ENCODE data around the gene IL18R1. TPM values are rescaled to one million over a fixed set of nuclear protein-coding genes. Genes with fewer than 3 reads are reported as not detected.

Gene IL18R1
- 1 to 10 TPM; 1.9 to 5.0 TPM for total RNA-seq

- peak within 1 kb of the TSS; percentile 52 to 75 for H3K4me3 ChIP-seq
- peak; percentile 83 to 92 for TF ChIP-seq CTCF (IDR thresholded peaks at IDR 0.05)
- H3K27ac ChIP-seq = peak within 1 kb of the TSS; percentile 42 to 80
- no peaks in the 10 kb centered on the region for H3K9me3 ChIP-seq
- peaks cover 0 to 5% of the 10 kb centered on the region in 2 donors for H3K4me1 ChIP-seq
- no peaks in the 10 kb centered on the region for H3K27me3 ChIP-seq
- no peaks in the 10 kb centered on the region for H3K36me3 ChIP-seq
- DNase-seq (ENCODE audit: low spot score) = peak; percentile 70
These were observed at the start of gene IL18R1 for GRCh38 chr2:102355526-102356380. IL18R1 (plus strand) TSS chr2:102355796; CDS start chr2:102362661, 6,865 bp downstream.

- H3K4me3 ChIP-seq = no peak overlapping the region
- H3K36me3 ChIP-seq = no peaks in the 10 kb centered on the region
- no peaks in the 10 kb centered on the region for H3K27me3 ChIP-seq
- H3K9me3 ChIP-seq = no peaks in the 10 kb centered on the region
- no peak for TF ChIP-seq CTCF (IDR thresholded peaks at IDR 0.05)
- DNase-seq (ENCODE audit: low spot score) = no peak
- H3K4me1 ChIP-seq = no peaks in the 10 kb centered on the region
- H3K27ac ChIP-seq = no peak overlapping the region
These were observed 49.5 kb upstream of the IL18R1 start for GRCh38 chr2:102306125-102306524.

- H3K4me3 ChIP-seq = no peak within 1 kb of the TSS
- H3K9me3 ChIP-seq = no peaks in the 10 kb centered on the region
- no peaks in the 10 kb centered on the region for H3K27me3 ChIP-seq
- no peak for TF ChIP-seq CTCF (IDR thresholded peaks at IDR 0.05)
- DNase-seq (ENCODE audit: low spot score) = no peak
- H3K27ac ChIP-seq = no peak within 1 kb of the TSS
- no peaks in the 10 kb centered on the region for H3K4me1 ChIP-seq
- H3K36me3 ChIP-seq = no peaks in the 10 kb centered on the region
These were observed 44.5 kb upstream of the IL18R1 start, which contains the start of gene IL1RL1 for GRCh38 chr2:102310964-102311640. IL1RL1 (plus strand) TSS chr2:102311563; CDS start chr2:102338265, 26,702 bp downstream.

- Histone ChIP-seq H3K27me3 (no peaks in the 10 kb centered on the region), H3K27ac (no peak overlapping the region), H3K4me3 (no peak overlapping the region), H3K36me3 (no peaks in the 10 kb centered on the region), H3K4me1 (no peaks in the 10 kb centered on the region), H3K9me3 (no peaks in the 10 kb centered on the region)
- no peak for DNase-seq (ENCODE audit: low spot score)
- no peak for TF ChIP-seq CTCF (IDR thresholded peaks at IDR 0.05)
These were observed 42.6 kb upstream of the IL18R1 start for GRCh38 chr2:102313025-102313424.

GRCh38 chr2:102313471-102313870 is 42.1 kb upstream of the IL18R1 start:
- no peak overlapping the region for H3K27ac ChIP-seq
- no peak overlapping the region for H3K4me3 ChIP-seq
- no peak for DNase-seq (ENCODE audit: low spot score)

More at GRCh38 chr2:102313471-102313870, 42.1 kb upstream of the IL18R1 start:
- TF ChIP-seq CTCF (IDR thresholded peaks at IDR 0.05) = no peak
- Histone ChIP-seq H3K27me3 (no peaks in the 10 kb centered on the region), H3K9me3 (no peaks in the 10 kb centered on the region), H3K4me1 (no peaks in the 10 kb centered on the region), H3K36me3 (no peaks in the 10 kb centered on the region)
